Activated CD4-positive, CD25-positive, alpha-beta regulatory T cell treated with anti-CD3 and anti-CD28 coated beads, Interleukin-2, amount 50 U/mL, for 24 hours (primary cell): Measurements from ENCODE around the gene DLG2.

Experiments used
- ATAC-seq, 2 donors: fragments of 150-1000 bp; cut with Tn5 transposase; one replicate each; pipeline ENCODE4 v1.10.0; 2021; ENCODE audit warnings: mild to moderate bottlenecking in 1 of 2, moderate library complexity in 1 of 2

The DLG2 gene

DNA sequence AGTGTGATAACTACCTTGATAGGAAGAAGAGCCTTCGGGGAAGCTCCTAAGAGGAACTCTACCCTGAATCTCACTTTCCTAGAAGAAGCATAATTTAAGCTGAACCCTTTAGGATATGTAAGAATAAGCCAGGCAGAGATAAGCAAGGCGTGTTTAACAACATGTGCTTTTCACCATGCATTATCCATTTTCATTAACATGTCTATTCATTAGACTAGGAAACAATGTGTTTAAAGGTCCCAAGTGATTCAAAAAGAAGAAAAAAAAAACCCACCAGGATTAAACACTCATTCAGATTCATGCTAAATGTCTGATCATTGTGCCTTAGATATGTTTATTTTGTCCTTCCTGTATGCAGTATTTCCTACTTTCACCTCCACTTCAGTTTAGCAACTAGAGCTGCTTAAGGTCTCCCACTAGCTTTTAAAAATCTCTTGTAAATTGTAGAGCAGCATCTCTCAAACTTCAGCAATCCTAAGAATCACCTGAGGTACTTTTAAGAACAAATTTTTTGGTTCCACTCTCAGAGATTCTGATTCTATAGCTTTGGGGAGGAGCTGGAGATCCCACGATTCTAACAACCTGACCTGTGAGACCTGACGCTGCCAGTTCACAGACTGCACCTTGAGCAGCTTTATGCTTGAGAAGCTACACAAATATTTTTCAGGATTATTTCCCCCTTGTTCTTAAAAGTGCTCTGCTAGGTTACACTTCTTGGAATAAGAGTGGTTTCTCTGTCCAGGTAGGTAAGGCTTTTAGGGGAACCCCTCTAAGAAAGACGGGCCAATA is 1385.6 kb downstream of the DLG2 start:
- no peak for ATAC-seq

DNA sequence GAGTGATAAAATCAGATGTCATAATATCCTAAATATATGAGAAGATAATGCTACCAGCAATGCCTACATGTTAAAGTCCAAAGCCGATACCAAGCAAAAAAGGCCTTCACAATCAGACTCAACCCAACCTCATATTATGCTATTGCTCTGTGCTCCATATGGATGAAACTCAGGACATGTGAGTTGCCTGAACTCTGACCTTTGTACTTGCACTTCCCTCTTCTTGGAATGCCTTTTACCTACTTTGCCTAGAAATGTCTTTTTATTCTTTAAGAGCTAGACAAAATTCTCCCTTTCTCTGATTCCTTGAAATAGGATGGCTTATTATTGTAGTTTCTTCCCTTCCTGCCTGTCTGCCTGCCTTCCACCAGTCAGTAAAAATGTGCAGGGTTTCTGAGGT is 1386.3 kb downstream of the DLG2 start:
- no peak for ATAC-seq

DNA sequence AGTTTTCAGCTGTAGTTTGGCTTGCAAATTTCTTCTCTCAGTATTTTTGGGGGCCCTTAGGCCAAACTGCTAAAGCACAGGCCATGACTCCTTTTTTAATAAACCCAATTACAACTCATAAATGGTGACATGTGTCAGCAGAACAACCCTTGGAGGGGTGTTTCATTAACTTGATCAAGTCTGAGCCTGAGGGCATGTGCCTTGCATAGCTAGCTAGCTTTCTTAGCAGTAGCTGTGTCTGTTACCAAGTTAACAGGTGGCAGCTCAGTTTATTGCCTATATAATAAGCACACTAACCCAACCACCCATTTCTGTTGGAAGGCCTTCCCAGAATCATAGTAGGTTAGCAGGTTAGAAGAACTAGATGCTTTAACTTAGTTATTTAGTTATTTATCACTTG is 1390.7 kb downstream of the DLG2 start:
- no peak for ATAC-seq

DNA sequence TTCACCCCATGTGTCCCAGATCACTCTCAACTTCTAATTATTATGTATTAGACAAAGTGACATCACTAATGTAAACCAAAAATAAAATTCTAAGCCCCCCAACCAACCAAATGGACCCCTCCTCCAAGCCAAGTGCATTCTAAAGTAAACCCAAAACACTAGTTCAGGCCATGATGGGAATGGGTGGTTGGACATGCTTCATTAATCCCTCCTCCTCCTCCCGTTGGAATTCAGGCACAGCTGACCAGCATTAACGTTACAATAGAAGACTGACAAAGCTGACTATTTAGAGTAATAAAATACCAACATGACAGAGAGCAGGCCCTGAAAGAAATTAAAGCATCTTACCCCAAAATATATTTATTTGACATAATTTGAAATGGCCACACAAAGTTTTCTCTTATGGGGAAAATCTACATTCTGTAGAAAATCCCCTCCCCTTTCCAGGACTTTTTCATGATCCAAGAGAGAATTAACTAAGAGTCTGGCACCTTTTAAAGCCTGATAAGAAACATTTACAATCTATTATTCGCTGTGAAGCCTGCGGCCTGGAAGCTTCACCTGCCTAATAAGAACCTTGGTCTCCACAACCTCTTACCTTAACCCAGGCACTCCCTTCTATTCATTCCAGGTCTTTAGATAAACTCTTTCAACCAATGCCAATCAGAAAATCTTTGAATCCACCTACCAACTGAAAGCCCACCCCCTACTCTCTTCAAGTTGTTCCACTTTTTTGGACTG is 1392.5 kb downstream of the DLG2 start:
- no peak for ATAC-seq

DNA sequence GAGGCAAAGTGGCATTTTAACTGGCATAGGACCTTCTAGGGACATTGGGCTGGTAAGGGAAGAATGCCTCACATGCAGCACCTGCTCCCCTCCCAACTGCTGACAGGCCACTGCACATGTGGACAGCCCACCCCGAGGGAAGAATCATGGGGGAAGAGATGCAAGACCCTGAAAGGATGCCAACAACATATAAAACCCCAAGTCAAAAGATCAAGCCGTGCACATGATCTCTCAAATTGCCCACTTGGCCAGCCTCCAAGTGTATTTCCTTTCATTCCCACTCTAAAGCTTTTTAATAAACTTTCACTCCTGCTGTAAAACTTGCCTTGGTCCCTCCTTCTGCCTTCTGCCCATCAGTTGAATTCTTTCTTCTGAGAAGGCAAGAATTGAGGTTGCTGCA is 1393.1 kb downstream of the DLG2 start:
- no peak for ATAC-seq

DNA sequence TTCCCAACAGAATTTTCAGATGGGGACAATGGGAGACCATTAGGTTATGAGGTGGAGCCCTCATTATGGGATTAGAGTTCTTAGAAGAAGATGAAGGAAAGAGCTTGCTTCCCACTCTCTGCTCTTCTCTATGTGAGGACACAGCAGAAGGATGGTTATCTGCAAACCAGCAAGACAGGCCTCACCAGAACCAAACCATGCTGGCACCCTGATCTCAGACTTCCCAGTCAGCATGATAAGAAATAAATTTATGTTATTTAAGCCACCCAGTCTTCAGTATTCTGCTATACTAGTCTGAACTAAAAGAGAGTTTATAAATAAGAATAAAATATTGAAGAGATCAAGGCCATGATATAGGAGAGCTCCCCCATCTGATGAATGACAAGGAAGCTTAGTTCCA is 1394.6 kb downstream of the DLG2 start:
- no peak for ATAC-seq

DNA sequence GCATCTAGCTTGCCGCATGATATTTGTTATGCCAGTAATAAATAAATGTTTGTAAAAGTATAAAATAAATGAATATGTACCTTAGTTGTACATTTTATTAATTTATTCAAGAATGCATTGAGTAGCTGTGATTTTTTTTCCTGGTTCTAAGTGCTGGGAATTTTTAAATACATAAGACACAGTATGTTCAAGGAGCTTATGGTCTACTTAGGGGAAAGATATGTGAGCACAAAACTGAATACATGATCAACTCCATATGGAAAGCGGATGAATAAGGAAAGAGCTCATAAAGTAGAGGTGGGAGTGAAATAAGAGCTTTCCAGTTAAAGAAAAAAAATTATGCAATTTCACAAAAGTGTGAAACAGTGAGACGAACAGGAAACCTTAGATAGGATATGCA is 1396.7 kb downstream of the DLG2 start:
- ATAC-seq, result no peak

DNA sequence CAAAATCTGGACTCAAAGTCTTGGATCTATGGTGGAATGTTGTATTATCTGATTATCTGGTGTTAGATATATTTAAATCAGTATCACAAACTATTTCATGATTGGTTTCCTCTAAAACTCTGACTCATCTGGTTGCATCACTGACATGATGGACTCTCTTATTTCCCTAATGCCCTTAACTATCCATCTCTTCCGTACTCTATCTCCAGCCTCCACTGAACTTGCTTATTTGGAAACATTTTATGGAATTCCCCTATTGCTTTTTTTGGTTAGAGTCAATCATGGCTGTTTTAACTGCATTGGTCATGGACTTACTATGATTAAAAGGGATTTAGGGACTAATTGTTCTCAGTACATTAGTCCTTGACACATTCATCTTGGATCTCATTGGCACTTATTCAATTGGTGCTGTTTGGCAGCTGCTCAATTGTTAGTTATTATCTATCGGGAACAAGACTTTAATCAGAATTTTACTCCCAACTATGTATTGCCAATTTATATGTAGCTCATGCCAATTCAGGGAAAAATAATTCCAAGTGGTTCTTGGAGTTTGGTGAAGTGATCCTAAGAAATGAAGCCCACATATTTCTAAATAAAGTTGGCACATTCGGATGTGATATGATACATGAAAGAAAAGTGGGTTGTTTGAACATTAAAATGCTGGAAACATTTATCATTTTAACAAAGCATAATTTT is 1399.0 kb downstream of the DLG2 start:
- no peak for ATAC-seq

DNA sequence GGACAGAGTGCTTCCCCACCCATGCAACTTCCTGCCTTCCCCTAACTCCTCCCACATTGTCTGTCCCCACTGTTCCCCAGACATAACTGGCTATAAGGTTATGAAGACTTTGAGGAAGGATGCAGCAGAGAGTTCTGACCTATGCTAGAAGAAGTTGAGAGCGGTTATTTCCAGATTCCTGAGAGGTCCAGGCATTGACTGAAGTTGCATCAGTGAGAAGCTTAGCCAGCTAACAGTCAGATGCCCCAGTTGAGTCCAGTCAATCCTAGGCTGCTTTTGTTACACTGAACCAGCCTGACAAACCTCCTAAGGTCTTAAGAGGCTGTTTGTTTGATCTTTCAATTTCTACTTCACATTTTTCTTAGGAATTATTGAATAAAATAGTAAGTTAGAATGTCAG is 1403.1 kb downstream of the DLG2 start:
- ATAC-seq, result no peak

DNA sequence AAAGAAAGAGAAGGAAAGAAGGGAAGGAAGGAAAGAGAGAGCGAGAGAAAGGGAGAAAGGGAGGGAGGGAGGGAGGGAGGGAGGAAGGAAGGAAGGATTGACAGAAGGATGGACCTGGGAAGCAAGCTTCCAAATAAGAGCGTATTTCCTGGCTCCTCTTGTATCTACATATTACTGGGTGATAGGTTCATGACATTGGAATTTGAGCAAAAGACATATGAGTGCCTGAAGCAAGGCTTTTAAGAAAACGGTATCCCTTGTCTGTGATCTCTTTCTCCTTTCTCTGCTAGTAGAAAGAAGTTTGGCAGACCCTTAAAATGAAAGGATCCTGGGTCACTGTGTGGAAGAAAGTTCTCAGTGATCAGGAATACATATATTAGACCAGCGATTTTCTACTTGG is 1408.8 kb downstream of the DLG2 start:
- ATAC-seq, result no peak

DNA sequence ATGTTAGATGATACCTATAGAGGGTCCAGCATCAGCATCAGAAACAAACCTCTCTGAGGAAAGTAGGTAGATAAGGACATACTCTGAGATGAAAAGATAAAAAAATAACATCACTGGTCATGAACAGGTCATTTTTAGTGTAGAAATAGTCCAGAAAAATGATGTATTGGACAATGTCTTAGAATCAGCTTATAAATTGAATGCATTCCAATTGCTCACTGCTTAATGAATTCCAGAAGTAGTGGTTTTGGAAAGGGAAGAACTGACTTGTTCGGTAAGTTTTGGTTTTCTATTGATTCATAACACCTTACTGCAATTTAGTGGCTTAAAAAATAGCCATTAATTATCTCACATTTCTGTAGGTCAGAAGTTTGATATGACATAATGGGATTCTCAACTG is 1411.5 kb downstream of the DLG2 start:
- ATAC-seq, result no peak

DNA sequence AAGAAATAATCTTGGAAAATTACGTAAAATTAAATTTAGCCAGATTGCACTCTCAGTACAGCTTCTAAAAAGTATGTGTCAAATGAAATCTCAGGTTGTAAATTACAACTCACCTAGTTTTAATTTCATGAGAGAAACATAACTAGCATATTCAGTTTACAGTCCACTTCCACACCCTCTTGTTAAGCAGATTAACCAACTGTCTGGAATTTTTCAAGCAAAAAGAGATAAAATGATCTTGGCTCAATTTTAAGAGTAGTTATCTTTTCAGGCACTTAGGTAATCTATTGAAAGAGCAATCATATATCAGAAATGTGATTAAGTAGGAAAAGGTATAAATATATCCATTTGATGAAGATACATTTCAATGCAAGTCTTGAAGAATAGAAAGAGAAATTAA is 1412.6 kb downstream of the DLG2 start:
- no peak for ATAC-seq

DNA sequence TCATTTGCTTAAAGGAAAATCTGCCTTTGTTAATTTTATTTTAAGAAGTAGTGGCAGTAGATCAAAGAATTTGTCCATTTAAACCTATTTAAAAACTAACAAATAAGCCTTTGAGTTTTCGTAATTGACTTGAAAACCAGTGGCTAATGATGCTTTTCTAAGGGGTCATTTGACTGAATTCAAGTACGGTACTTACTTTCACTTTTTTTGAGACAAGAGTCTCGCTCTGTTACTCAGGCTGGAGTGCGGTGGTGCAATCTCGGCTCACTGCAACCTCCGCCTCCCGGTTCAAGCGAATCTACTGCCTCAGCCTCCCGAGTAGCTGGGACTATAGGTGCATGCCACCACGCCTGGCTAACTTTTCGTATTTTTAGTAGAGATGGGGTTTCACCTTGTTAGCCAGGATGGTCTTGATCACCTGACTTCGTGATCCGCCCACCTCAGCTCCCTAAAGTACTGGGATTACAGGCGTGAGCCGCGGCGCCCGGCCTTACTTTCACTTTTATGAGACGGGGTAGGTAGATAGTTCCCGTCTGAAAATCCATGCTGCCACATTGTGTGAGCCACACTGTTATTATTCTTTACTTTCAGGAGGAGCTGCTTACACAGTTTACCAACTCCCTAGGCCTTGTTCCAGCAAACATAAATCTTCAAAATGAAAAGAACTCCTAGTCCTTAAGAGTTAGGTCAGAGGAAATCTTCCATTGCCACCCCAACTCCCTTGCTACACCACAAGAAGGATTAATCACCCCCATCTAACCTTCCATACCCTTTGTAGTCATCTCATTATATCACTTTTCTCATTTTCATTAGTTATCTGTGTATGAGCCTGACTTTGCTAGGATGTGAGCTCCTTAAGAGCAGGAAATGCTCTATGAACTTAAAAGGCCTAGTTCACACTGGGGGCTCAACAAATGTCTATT is 1414.4 kb downstream of the DLG2 start:
- no peak for ATAC-seq

DNA sequence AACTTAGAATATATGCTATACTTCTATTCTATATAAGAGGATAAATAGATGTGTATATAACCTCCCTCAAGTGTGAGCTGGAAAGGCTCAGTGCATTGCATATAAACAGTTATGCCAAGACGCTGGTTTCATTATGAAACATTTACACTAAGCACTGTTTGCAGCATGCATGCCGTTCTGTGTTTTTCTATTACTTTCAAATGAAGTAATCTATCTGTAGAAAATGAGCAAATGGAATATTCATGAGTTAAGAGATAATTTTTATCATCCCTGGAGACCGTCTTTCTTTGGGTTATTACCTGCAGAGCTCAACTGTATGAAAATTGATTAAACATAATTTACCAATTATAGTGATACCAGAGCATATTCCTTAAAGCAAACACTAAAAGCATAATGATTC is 1415.2 kb downstream of the DLG2 start:
- ATAC-seq, result no peak

DNA sequence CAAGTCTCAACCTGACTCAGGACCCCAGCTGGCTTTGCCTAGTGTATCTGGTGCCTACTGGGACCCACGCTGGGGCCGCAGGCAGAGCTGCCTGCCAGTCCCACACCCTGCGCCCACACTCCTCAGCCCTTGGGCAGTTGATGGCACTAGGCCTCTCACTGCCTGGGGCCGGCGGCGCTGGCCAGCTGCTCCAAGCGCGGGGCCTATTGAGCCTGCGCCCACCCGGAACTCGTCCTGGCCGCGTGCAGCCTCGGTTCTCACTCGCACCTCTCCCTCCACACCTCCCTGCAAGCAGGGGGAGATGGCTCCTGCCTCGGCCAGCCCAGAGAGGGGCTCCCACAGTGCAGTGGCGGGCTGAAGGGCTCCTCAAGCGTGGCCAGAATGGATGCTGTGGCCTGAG is 1432.4 kb downstream of the DLG2 start:
- ATAC-seq, result no peak

DNA sequence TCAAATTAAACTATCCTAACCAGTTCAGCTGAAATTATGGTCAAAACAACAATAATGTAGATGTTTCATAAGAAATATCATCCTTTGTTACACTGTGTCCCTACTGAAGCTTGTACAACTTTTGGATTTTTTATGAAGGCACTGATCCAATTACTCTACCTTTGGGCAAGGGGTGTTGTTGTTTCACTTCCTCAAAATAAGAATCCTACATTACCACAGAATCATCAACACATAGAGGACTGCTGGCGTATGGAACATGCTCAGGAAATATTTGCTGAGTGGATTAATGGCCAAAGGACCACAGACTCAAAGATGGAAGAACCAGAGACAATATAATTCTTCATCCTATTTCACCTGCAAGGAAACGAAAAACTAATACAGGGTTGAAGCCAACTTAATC is 1433.4 kb downstream of the DLG2 start:
- no peak for ATAC-seq

DNA sequence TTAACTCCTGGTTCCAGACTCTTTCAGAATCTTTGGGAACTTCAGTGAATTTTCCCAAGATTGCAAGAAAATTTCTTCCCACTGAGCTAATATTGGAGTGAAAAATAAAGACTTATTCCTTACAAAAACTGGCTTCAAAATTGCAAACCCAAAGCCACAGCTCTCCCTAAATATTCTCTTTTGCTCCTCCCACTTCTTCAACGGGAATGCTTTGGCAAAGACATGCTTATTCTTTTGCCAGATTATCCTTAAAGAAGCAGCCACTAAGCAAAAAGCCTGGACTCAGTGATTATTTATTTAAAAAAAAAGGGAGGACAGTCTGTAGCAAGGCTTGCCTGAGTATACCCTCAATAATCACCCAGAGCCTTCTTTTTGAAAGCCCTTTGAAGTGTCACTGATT is 1438.6 kb downstream of the DLG2 start:
- ATAC-seq, result no peak

DNA sequence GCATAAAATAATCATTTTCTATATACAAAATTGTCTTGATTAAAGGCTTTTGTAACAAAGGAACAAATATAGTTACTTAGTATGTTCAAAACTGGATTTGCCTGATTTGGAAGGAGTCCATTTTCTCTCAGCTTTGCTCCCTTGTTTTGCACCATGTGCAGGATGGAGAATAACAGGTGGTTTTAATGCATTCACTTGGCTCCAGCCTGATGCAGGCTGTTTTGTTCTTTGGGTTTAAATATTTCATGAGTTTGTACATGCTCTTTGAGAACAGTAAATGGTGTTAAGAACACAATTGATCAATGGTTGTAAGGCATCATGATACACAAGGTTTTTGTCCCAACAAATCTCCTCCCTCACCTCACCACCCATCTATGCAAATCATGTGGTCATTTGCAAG is 1454.1 kb downstream of the DLG2 start:
- no peak for ATAC-seq

DNA sequence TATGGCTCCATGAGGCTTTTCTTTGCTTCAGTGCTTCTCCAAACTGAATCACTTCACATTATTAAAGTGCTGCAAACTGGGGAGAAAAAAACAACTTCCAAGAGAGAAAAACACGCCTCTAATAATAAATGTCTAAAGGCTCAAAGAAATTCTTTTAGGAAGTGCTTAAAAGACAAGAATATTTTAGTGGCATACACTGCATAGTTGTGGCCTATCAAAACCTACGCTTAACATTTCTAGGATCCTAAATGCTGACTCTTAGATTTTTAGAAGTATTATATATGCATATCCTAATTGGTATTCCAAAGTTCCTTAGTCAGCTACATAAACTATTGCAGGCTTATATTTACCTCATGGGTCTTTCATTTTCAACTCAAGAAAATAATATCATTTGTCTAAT is 1462.0 kb downstream of the DLG2 start:
- no peak for ATAC-seq

DNA sequence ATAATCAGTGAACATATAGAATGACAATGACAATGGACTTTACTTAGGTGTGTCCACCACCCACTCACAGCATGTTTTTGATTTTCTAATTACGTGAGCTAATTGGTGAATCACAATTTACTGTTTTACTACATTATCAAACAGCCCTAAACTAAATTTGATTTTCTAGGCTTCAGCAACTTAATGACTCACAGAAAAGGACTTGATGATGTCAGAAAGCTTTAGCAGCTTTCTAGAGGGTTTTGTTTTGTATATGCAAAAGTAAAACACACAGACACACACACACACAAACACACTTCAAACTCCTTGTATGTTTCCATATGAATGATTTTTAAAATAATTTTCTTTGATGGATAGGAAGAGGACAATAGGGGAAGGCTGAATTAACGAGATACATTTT is 1462.4 kb downstream of the DLG2 start:
- no peak for ATAC-seq

DNA sequence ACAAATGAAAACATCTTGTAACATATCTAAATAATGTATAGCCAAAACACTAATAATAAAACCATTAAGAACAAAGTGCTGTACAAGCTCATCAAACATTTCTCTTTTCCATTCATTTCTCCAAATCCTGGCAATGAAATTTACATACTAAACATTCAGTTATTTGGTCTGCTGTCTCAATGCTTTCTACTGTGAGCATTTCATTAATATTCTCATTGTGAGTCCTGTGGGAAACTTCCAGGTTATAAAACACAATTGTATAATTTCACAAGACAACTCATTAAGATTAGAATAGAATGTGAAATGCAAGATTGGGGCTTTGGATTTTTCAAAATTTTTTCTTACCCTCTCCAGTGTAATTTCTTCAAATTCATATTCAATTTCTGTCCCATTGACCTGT is 1464.0 kb downstream of the DLG2 start:
- no peak for ATAC-seq

DNA sequence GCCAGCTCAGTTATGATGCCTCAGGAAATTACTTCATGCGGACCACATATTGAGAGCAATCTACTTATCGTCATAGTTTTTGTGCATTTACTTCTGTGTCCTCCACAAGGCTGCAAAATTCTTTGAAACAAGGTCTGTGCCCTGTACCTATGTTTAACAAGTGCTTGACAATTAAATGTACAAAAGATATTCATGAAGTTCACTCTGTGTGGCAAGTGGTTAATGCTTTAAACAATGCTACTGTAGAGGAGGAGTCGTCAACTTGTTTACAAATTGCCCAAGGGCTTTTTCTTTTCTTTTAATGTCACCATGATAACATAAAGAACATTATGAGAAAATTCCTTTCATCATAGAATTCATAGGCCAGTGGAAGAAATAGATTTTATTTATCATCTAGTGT is 1469.5 kb downstream of the DLG2 start:
- ATAC-seq, result no peak

DNA sequence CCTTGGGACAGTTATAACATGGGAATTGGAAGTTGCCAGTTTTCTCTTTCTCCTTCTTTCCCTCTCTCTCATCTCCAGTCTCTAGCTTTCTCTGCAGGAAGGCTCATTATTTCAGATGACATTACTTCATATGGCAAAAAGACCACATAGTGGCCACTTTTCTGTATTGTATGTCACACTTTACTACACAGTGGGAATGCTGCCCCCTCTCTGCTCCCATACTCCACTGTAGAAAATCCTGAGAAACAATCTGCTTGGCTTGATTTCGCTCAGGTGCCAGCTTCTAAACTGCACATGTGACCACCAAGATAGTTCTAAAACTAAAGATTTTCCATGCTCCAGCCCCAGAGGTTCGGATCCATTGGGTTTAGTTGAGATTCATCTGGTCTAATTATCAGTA is 1480.3 kb downstream of the DLG2 start:
- ATAC-seq, result no peak
